A549 (cell line): ENCODE measurements around the gene FLVCR2. TPM values are rescaled to one million over a fixed set of nuclear protein-coding genes. Genes with fewer than 3 reads are reported as not detected.
A peak's percentile ranks its signal among the peaks of the same experiment; 100 is the strongest.

ENCODE experiments used
- ATAC-seq, 2 experiments: fragments of 200-7000 bp in 1 of 2; fragments of >200 bp in 1 of 2; cut with Nextera tagmentation in 1 of 2; cut with Tn5 transposase in 1 of 2; 3 replicates each; pipeline versions ENCODE4 v1.8.0 to v1.9.1; 2018 to 2020; ENCODE audit warnings: mild to moderate bottlenecking in 1 of 2, moderate library complexity in 1 of 2
- CTCF ChIA-PET: fragments of 300-600 bp; sonication (Branson Sonifier 250); formaldehyde crosslinking; extraction: SDS; loops from one replicate; lab custom pipeline; 2021; ENCODE audit warnings: antibody characterized with exemption, inconsistent platforms; lab: Yijun Ruan, JAX
- POLR2A ChIA-PET: fragments of 350-600 bp; formaldehyde crosslinking; extraction: SDS; loops from one replicate; lab custom pipeline; 2021; ENCODE audit warnings: antibody characterized with exemption, inconsistent platforms; lab: Yijun Ruan, JAX
- DNase-seq, 2 experiments: peaks; one replicate each; pipeline versions ENCODE4 v3.0.0 to v3.0.0-alpha.2; 2011 to 2016; ENCODE audit warnings: low read depth in 1 of 2, low spot score in 1 of 2
- FAIRE-seq: peaks from 2 replicates; lab custom pipeline; 2011; peaks lifted over from hg19 to GRCh38; lab: Jason Lieb, UNC
- H3K27ac ChIP-seq, 2 experiments: fragments of >200 bp; sonication (Bioruptor Twin); formaldehyde crosslinking; 3 replicates each; pipeline ENCODE4 v1.5.1; 2016 to 2017
- H3K4me1 ChIP-seq: fragments of >200 bp; sonication (Bioruptor Twin); formaldehyde crosslinking; 3 replicates; pipeline ENCODE4 v1.6.1; 2016
- H3K4me2 ChIP-seq: fragments of >200 bp; sonication (Bioruptor Twin); formaldehyde crosslinking; 3 replicates; pipeline ENCODE4 v1.6.1; 2016
- H3K4me3 ChIP-seq: fragments of >200 bp; sonication (Bioruptor Twin); formaldehyde crosslinking; 3 replicates; pipeline ENCODE4 v1.5.1; 2016
- H3K9me3 ChIP-seq: fragments of >200 bp; sonication (Bioruptor Twin); formaldehyde crosslinking; 3 replicates; pipeline ENCODE4 v1.6.1; 2016
- ATOH8 ChIP-seq: fragments of 250-450 bp; sonication (Bioruptor Pico); IDR thresholded peaks from 2 replicates; pipeline ENCODE4 v1.5.0; 2020; ENCODE audit warnings: low read depth, mild to moderate bottlenecking, moderate library complexity
- BCL3 ChIP-seq: fragments of >200 bp; sonication (Bioruptor Twin); formaldehyde crosslinking; IDR thresholded peaks from 3 replicates; pipeline ENCODE4 v1.6.1; 2016
- CBX2 ChIP-seq: fragments of 200-600 bp; sonication (generic); IDR thresholded peaks from 2 replicates; pipeline ENCODE4 v1.6.1; 2016; ENCODE audit warnings: low read depth, mild to moderate bottlenecking, borderline replicate concordance
- CBX8 ChIP-seq: fragments of 200-600 bp; sonication (generic); IDR thresholded peaks from 2 replicates; pipeline ENCODE4 v1.6.1; 2016
- CEBPB ChIP-seq, 2 experiments: fragments of >200 bp in 1 of 2; sonication (Bioruptor Twin) in 1 of 2; formaldehyde crosslinking in 1 of 2; IDR thresholded peaks; 2 replicates each; pipeline ENCODE4 v1.6.1; 2012 to 2016
- CHD2 ChIP-seq: fragments of 150-350 bp; IDR thresholded peaks from 2 replicates; pipeline ENCODE4 v1.6.1; 2014; ENCODE audit warnings: low read length; ENCODE audit not compliant: partially characterized antibody
- CHD4 ChIP-seq: fragments of 200-600 bp; sonication (generic); IDR thresholded peaks from 2 replicates; pipeline ENCODE4 v1.6.1; 2016; ENCODE audit warnings: antibody characterized with exemption, mild to moderate bottlenecking, borderline replicate concordance
- E2F6 ChIP-seq: IDR thresholded peaks from 2 replicates; pipeline ENCODE4 v1.6.1; 2012; ENCODE audit warnings: low read depth, borderline replicate concordance
- EHF ChIP-seq: fragments of 250-450 bp; sonication (Bioruptor Pico); IDR thresholded peaks from 2 replicates; pipeline ENCODE4 v1.5.0; 2020; ENCODE audit warnings: mild to moderate bottlenecking
- EHMT2 ChIP-seq: fragments of 200-600 bp; sonication (generic); IDR thresholded peaks from 2 replicates; pipeline ENCODE4 v1.6.1; 2016; ENCODE audit warnings: antibody characterized with exemption, low read depth, mild to moderate bottlenecking, moderate library complexity
- EP300 ChIP-seq, 2 experiments: fragments of >200 bp; sonication (Bioruptor Twin); formaldehyde crosslinking; IDR thresholded peaks; 2 replicates in 1 of 2; 3 replicates in 1 of 2; pipeline ENCODE4 v1.6.1; 2016 to 2017
- FOXS1 ChIP-seq: fragments of 250-450 bp; sonication (Bioruptor Pico); IDR thresholded peaks from 2 replicates; pipeline ENCODE4 v1.5.0; 2020; ENCODE audit warnings: mild to moderate bottlenecking, moderate library complexity
- GATA3 ChIP-seq: IDR thresholded peaks from 2 replicates; pipeline ENCODE4 v1.6.1; 2012; ENCODE audit warnings: borderline replicate concordance
- HES2 ChIP-seq: fragments of >200 bp; sonication (Bioruptor Twin); formaldehyde crosslinking; IDR thresholded peaks from 2 replicates; pipeline ENCODE4 v1.6.1; 2016
- KDM1A ChIP-seq: fragments of 200-600 bp; sonication (generic); IDR thresholded peaks from 2 replicates; pipeline ENCODE4 v1.6.1; 2016; ENCODE audit warnings: low read depth, mild to moderate bottlenecking
- KDM5A ChIP-seq: fragments of 200-600 bp; sonication (generic); IDR thresholded peaks from 2 replicates; pipeline ENCODE4 v1.6.1; 2016; ENCODE audit warnings: antibody characterized with exemption, mild to moderate bottlenecking
- MAFK ChIP-seq: fragments of 450-650 bp; IDR thresholded peaks from 2 replicates; pipeline ENCODE4 v1.6.1; 2014; ENCODE audit not compliant: partially characterized antibody
- MAZ ChIP-seq: fragments of 150-350 bp; IDR thresholded peaks from 2 replicates; pipeline ENCODE4 v1.6.1; 2014; ENCODE audit warnings: antibody characterized with exemption, low read depth, low read length, borderline replicate concordance
- NFE2L2 ChIP-seq: fragments of 150-350 bp; conservative IDR thresholded peaks from 2 replicates; pipeline ENCODE4 v1.6.1; 2014; ENCODE audit warnings: low read length
- NR3C1 ChIP-seq: fragments of >200 bp; sonication (Bioruptor Twin); formaldehyde crosslinking; IDR thresholded peaks from 3 replicates; pipeline ENCODE4 v1.6.1; 2017
- PHF8 ChIP-seq: fragments of 200-600 bp; sonication (generic); IDR thresholded peaks from 2 replicates; pipeline ENCODE4 v1.6.1; 2016; ENCODE audit warnings: low read depth, mild to moderate bottlenecking, antibody characterized with exemption, moderate library complexity, borderline replicate concordance
- POLR2AphosphoS2 ChIP-seq: conservative IDR thresholded peaks from 2 replicates; pipeline ENCODE4 v1.6.1; 2012; ENCODE audit warnings: low read length, improper control_type of control experiment, inconsistent platforms
- RARB ChIP-seq: fragments of 250-450 bp; sonication (Bioruptor Pico); IDR thresholded peaks from 2 replicates; pipeline ENCODE4 v1.8.0; 2021; ENCODE audit warnings: mild to moderate bottlenecking, moderate library complexity
- RCOR1 ChIP-seq: fragments of 150-350 bp; IDR thresholded peaks from 2 replicates; pipeline ENCODE4 v1.6.1; 2014; ENCODE audit warnings: antibody characterized with exemption, low read length, low read depth
- RFX5 ChIP-seq: fragments of 450-650 bp; IDR thresholded peaks from 2 replicates; pipeline ENCODE4 v1.7.1; 2014; ENCODE audit warnings: antibody characterized with exemption, mild to moderate bottlenecking, moderate library complexity
- SREBF2 ChIP-seq: fragments of 450-650 bp; IDR thresholded peaks from 2 replicates; pipeline ENCODE4 v1.6.1; 2014; ENCODE audit warnings: mild to moderate bottlenecking, moderate library complexity
- TFCP2L1 ChIP-seq: fragments of 250-450 bp; sonication (Bioruptor Pico); IDR thresholded peaks from 2 replicates; pipeline ENCODE4 v1.5.0; 2021; ENCODE audit warnings: mild to moderate bottlenecking
- ZC3H11A ChIP-seq: fragments of 450-650 bp; IDR thresholded peaks from 2 replicates; pipeline ENCODE4 v1.6.1; 2014; ENCODE audit warnings: antibody characterized with exemption, mild to moderate bottlenecking
- WGBS: methylation state at CpG from one replicate; pipeline ENCODE4 v1.1.6; 2017; ENCODE audit errors: missing lambda C conversion rate; 5-methylcytosine and 5-hydroxymethylcytosine counted together
- polyA plus RNA-seq, 4 experiments: library from polyadenylated mRNA; depleted of rRNA in 3 of 4; stranded (reverse); fragments of >200 nt; fragmentation: RNase III in 1 of 4; extraction: RNeasy Plus Mini Kit Qiagen cat#74134 plus additional on column Dnase treatment in 1 of 4; gene quantifications; 2 replicates in 3 of 4; 3 replicates in 1 of 4; pipeline ENCODE4 v1.2.3, GENCODE V29; 2011 to 2017

Gene FLVCR2
- polyA plus RNA-seq, 2 of the 4 experiments (the other 2 are of a cell fraction) = 3.8 to 3.9 TPM

- no peak for TF ChIP-seq CHD4
Observed at GRCh38 chr14:75643985-75644384, 65.6 kb downstream of the FLVCR2 start (continued).

- Histone ChIP-seq H3K27ac (peak overlapping the region; percentile 73 to 84), H3K4me3 (no peak overlapping the region), H3K9me3 (no peaks in the 10 kb centered on the region), H3K4me1 (peaks cover 47% of the 10 kb centered on the region), H3K4me2 (no peak overlapping the region)
- DNase-seq = no peak
- POLR2A ChIA-PET = no interaction called here
- TF ChIP-seq EHMT2 (no peak), MAZ (no peak), POLR2AphosphoS2 (no peak), ATOH8 (CRISPR knock-in tag) (no peak), CBX8 (no peak), KDM5A (no peak), NR3C1 (no peak), CHD4 (no peak), KDM1A (no peak), TFCP2L1 (CRISPR knock-in tag) (no peak), RCOR1 (no peak)
- CTCF ChIA-PET = interaction anchor here (1.4 to 3.3 kb wide), 3 partner anchors 9 to 67 kb away, joined by 9 to 34 read pairs (median 14); partner anchors contain the start of gene FLVCR2
- FAIRE-seq = no peak
- ATAC-seq = no peak
Observed at GRCh38 chr14:75645056-75645455, 66.6 kb downstream of the FLVCR2 start.

GRCh38 chr14:75646762-75647161 lies 68.3 kb downstream of the FLVCR2 start:
- WGBS = 90% methylated on average over 6 of the region's 6 CpGs
- Histone ChIP-seq H3K27ac (peak overlapping the region; percentile 73 to 84), H3K4me3 (0 out of 3 replicates have a peak overlapping the region, but pooled peaks have one; percentile 8), H3K9me3 (no peaks in the 10 kb centered on the region), H3K4me1 (peaks cover 59% of the 10 kb centered on the region), H3K4me2 (peak overlapping the region; percentile 66)
- POLR2A ChIA-PET = interaction anchor here (0.8 kb wide), 2 partner anchors 9 to 69 kb away, joined by 3 to 4 read pairs; no protein-coding TSS in a partner anchor
- TF ChIP-seq EHF (CRISPR knock-in tag) (no peak), EP300 (IDR thresholded peaks at IDR 0.05) (no peak), HES2 (no peak), KDM5A (no peak), SREBF2 (no peak), CHD2 (no peak), ATOH8 (CRISPR knock-in tag) (no peak), FOXS1 (CRISPR knock-in tag) (no peak), RFX5 (no peak), NR3C1 (no peak), NFE2L2 (no peak), GATA3 (no peak)
- DNase-seq = no peak
- no peak for FAIRE-seq
- ATAC-seq = no peak
- CTCF ChIA-PET = interaction anchor here (1.0 to 3.3 kb wide), 9 partner anchors 8 to 351 kb away, joined by 3 to 34 read pairs (median 9); partner anchors contain the start of genes ERG28, FLVCR2 and TTLL5

- ChIA-PET POLR2A (no interaction called here), CTCF (interaction anchor here (1.0 to 3.3 kb wide), 6 partner anchors 9 to 352 kb away, joined by 3 to 34 read pairs (median 8); partner anchors contain the start of genes ERG28, FLVCR2 and TTLL5)
- ATAC-seq = peak; percentile 45 to 53
- no peak for FAIRE-seq
- H3K4me3 ChIP-seq = no peak overlapping the region
- peak overlapping the region; percentile 73 to 84 for H3K27ac ChIP-seq
- TF ChIP-seq CBX8 = no peak
- TF ChIP-seq RFX5 = no peak
- no peak for TF ChIP-seq ZC3H11A
- TF ChIP-seq E2F6 = no peak
- no peak for TF ChIP-seq GATA3
- TF ChIP-seq RARB (CRISPR knock-in tag) = no peak
- no peak for TF ChIP-seq MAZ
- no peak for TF ChIP-seq CEBPB (IDR thresholded peaks at IDR 0.05)
- TF ChIP-seq EHF (CRISPR knock-in tag) = no peak
- TF ChIP-seq FOXS1 (CRISPR knock-in tag) = no peak
- no peak for TF ChIP-seq CBX2
- TF ChIP-seq MAFK = no peak
- TF ChIP-seq CHD4 = no peak
- no peak for TF ChIP-seq PHF8
- TF ChIP-seq BCL3 = no peak
- H3K4me1 ChIP-seq = peaks cover 60% of the 10 kb centered on the region
- 46% methylated on average over 3 of the region's 3 CpGs for WGBS
- no peaks in the 10 kb centered on the region for H3K9me3 ChIP-seq
- no peak for DNase-seq
- H3K4me2 ChIP-seq = peak overlapping the region; percentile 66
Observed at GRCh38 chr14:75647640-75648039, 69.2 kb downstream of the FLVCR2 start.
